HG03045 (cell line): ENCODE measurements around the gene CREB5.

Experiments
- ATAC-seq: cut with Tn5 transposase; IDR thresholded peaks from one replicate; pipeline ENCODE4 v1.9.1; 2021; ENCODE audit warnings: mild to moderate bottlenecking, moderate library complexity; ENCODE audit not compliant: unreplicated experiment

The CREB5 gene

GRCh38 chr7:28407651-28408050, 4.7 kb upstream of the CREB5 start:
- ATAC-seq, result no peak

GRCh38 chr7:28408105-28408959, 4.0 kb upstream of the CREB5 start:
- ATAC-seq, result no peak

GRCh38 chr7:28408960-28409715, 3.2 kb upstream of the CREB5 start:
- peak; percentile 39 for ATAC-seq

- peak; percentile 33 for ATAC-seq
Measured at GRCh38 chr7:28409716-28410627, 2.3 kb upstream of the CREB5 start.

GRCh38 chr7:28410628-28411531, 1.4 kb upstream of the CREB5 start:
- ATAC-seq, result no peak

GRCh38 chr7:28413011-28413410, 693 bp downstream of the CREB5 start:
- ATAC-seq, result no peak

- no peak for ATAC-seq
Measured at GRCh38 chr7:28414453-28414852, 2.1 kb downstream of the CREB5 start.

GRCh38 chr7:28417321-28417940, 5.1 kb downstream of the CREB5 start:
- no peak for ATAC-seq

- no peak for ATAC-seq
Measured at GRCh38 chr7:28418311-28418710, 6.0 kb downstream of the CREB5 start.

GRCh38 chr7:28418966-28419365, 6.6 kb downstream of the CREB5 start:
- no peak for ATAC-seq

GRCh38 chr7:28419716-28420115, 7.4 kb downstream of the CREB5 start:
- no peak for ATAC-seq

- ATAC-seq, result no peak
Measured at GRCh38 chr7:28423112-28423511, 10.8 kb downstream of the CREB5 start.

GRCh38 chr7:28423918-28424514, 11.7 kb downstream of the CREB5 start:
- ATAC-seq, result no peak

- ATAC-seq, result no peak
Measured at GRCh38 chr7:28425496-28425895, 13.2 kb downstream of the CREB5 start.

GRCh38 chr7:28427236-28427635, 14.9 kb downstream of the CREB5 start:
- ATAC-seq, result no peak

GRCh38 chr7:28430616-28431015, 18.3 kb downstream of the CREB5 start:
- ATAC-seq, result no peak

GRCh38 chr7:28432105-28432504, 19.8 kb downstream of the CREB5 start:
- ATAC-seq, result no peak

- ATAC-seq, result no peak
Measured at GRCh38 chr7:28433039-28433438, 20.7 kb downstream of the CREB5 start.

- ATAC-seq, result no peak
Measured at GRCh38 chr7:28433699-28434219, 21.4 kb downstream of the CREB5 start.
